Naive thymus-derived CD8-positive, alpha-beta T cell (primary cell): ENCODE measurements around the gene ACSL6. TPM values are rescaled to one million over a fixed set of nuclear protein-coding genes. Genes with fewer than 3 reads are reported as not detected.

Source experiments
- ATAC-seq, 2 donors: fragments of 150-1000 bp; cut with Tn5 transposase in 1 of 2; sonication (Bioruptor Pico), chemical (Tn5 transposase) in 1 of 2; 1 replicate in 1 of 2; 2 replicates in 1 of 2; pipeline ENCODE4 v1.10.0; 2021; ENCODE audit warnings: mild to moderate bottlenecking in 2 of 2, moderate library complexity in 2 of 2
- POLR2A ChIA-PET: fragments of 350-600 bp; sonication (Branson Sonifier 250); formaldehyde crosslinking; loops from one replicate; lab custom pipeline; 2021; ENCODE audit warnings: antibody characterized with exemption; lab: Charles Lee
- DNase-seq, 10 donors: peaks; one replicate each; pipeline versions ENCODE4 v3.0.0 to v3.0.0-alpha.2; 2020 to 2022
- H3K27ac Mint-ChIP-seq, 10 donors: one replicate each; pipeline ENCODE4 v1.8.0; 2020 to 2022; ENCODE audit warnings: mild to moderate bottlenecking in 10 of 10, mixed read lengths in 10 of 10, moderate library complexity in 4 of 10, inconsistent platforms in 1 of 10
- H3K27me3 Mint-ChIP-seq, 5 donors: one replicate each; pipeline ENCODE4 v1.8.0; 2021 to 2022; ENCODE audit warnings: mixed read lengths in 5 of 5
- H3K36me3 Mint-ChIP-seq, 3 donors: one replicate each; pipeline ENCODE4 v1.8.0; 2020 to 2022; ENCODE audit warnings: mixed read lengths in 3 of 3, mild to moderate bottlenecking in 2 of 3, inconsistent platforms in 1 of 3
- H3K4me1 Mint-ChIP-seq, 4 donors: one replicate each; pipeline ENCODE4 v1.8.0; 2021 to 2022; ENCODE audit warnings: mixed read lengths in 4 of 4
- H3K4me3 Mint-ChIP-seq, 10 donors: one replicate each; pipeline ENCODE4 v1.8.0; 2020 to 2022; ENCODE audit warnings: mild to moderate bottlenecking in 10 of 10, mixed read lengths in 10 of 10, moderate library complexity in 6 of 10, inconsistent platforms in 1 of 10
- H3K9me3 Mint-ChIP-seq, 9 donors: one replicate each; pipeline ENCODE4 v1.8.0; 2020 to 2022; ENCODE audit warnings: mixed read lengths in 9 of 9, mild to moderate bottlenecking in 3 of 9, inconsistent platforms in 1 of 9, moderate library complexity in 1 of 9
- polyA plus RNA-seq, 3 donors: library from polyadenylated mRNA; unstranded; fragments of 300-500 nt; fragmentation: Illumina TruSeq; gene quantifications; one replicate each; pipeline ENCODE4 v1.2.3, GENCODE V29; 2021
- total RNA-seq, 8 experiments: library from RNA in 2 of 8; stranded (reverse) in 2 of 8; gene quantifications; one replicate each; pipeline ENCODE4 v1.2.3 and lab custom pipeline; 2021 to 2026

ACSL6 gene
- total and polyA plus RNA-seq, 5 experiments from 2014 or later = 11.4 to 41.8 (median 16.5) TPM

DNA sequence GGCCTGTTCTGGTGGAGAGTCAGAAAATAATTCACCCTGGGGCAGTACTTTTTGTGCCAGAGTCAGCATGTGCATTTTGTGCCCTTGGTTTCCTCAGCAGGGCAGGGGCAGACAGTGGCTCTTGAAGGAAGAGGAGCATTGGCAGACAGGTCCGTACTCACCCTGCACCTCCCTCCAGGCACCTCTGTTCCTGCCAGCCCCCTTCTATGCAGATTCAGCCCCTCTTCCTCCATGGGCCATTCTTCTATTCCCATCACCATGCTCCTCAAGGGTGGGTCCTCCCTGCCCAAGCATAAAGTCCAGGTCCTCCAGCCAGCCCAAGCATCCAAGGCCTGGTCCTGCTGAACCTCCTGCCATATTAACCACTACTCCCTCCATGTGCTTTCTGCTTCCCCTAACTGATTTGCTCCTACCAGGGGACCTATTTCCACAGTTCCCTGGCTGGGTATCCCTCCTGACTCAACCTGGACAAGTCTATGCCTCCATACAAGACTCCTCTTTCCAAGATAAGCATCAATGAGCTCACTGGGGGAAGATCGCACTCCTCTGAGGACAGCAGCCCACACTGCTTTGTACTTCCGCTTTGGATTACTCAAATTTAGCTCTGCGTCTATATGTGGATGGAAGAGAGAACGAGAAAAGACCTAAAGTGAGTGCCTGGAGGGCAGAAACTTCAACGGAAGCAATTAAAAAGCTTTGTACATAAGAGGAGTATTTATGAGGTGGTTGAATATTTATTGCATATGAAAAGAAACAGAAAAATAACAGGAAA lies 9.3 kb upstream of the ACSL6 start:
- DNase-seq (no peak), ATAC-seq (peak; percentile 22 to 35)
- POLR2A ChIA-PET = no interaction called here
- H3K4me1 Mint-ChIP-seq = peaks cover 18 to 35% (median 33%) of the 10 kb centered on the region in 4 donors
- H3K27me3 Mint-ChIP-seq = peaks cover 0 to 25% (median 2%) of the 10 kb centered on the region in 5 donors
- H3K9me3 Mint-ChIP-seq = no peaks in the 10 kb centered on the region
- peak overlapping the region in 2 of 10 donors; percentile 32 to 38 for H3K4me3 Mint-ChIP-seq
- H3K27ac Mint-ChIP-seq = peak overlapping the region in 9 of 10 donors; percentile 8 to 90 (median 61)
- H3K36me3 Mint-ChIP-seq = no peaks in the 10 kb centered on the region

DNA sequence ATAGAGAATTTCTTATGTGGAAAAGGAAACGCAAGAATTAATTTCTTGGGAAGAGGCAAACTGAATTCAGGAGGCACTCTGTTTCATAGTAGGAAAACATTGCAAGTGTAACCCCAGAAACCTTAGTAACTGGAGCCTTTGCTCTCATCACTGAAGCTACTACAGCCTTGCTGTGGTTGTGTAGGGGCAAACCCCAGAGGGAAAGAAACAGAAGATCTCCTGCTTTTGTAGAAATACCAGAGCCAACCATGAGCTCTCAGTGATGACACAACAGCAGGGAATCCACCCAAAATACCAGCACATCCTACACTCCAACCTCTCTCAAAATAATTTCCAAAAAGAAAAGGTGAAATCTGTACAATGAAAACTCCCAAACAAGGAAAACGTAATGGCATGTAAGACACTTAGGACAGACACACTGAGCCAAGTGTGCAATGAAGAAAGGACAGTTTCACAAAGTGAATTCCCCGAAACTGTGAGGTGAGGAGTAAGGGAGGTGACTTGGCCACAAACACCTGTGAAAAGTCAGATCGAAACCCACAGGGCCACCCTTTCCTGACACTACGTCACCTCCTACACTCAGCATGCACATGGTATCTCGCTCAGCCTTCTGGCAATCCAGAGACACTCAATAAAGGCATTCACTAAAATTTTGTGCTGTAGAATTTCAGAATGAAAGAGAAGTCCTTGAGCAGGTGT lies 8.5 kb upstream of the ACSL6 start:
- DNase-seq = peak in 7 of 10 donors; percentile 18 to 63 (median 50)
- H3K4me1 Mint-ChIP-seq = peaks cover 18 to 35% (median 33%) of the 10 kb centered on the region in 4 donors
- H3K9me3 Mint-ChIP-seq = no peaks in the 10 kb centered on the region
- POLR2A ChIA-PET = no interaction called here
- H3K36me3 Mint-ChIP-seq = no peaks in the 10 kb centered on the region
- H3K4me3 Mint-ChIP-seq = peak overlapping the region in 8 of 10 donors; percentile 1 to 60 (median 35)
- ATAC-seq = peak; percentile 95 to 96
- peak overlapping the region; percentile 8 to 90 (median 68) for H3K27ac Mint-ChIP-seq
- H3K27me3 Mint-ChIP-seq = peaks cover 0 to 25% (median 2%) of the 10 kb centered on the region in 5 donors

DNA sequence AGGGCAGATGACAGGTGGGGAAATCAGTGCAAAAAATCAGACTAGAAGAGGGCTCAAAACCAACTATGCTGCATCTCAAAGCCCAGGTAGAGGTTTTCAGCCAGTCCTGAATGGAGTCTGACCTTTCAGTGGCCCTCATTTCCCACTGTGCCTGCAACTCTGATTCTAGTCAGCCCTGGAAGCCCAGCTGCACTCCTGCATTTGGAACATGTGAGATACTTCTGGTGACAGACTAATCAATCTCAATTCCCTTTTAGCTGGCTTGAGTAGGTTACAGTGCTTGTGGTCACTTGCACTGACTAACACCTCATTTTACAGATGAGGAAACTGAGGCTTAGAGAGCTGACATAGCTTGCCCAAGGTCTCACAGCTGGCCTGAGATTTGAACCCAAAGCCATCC lies 7.9 kb upstream of the ACSL6 start:
- no peak for DNase-seq
- Mint-ChIP-seq H3K9me3 (no peaks in the 10 kb centered on the region), H3K4me1 (peaks cover 18 to 35% (median 33%) of the 10 kb centered on the region in 4 donors), H3K4me3 (no peak overlapping the region), H3K27ac (peak overlapping the region in 2 of 10 donors; percentile 15 to 48), H3K27me3 (peaks cover 0 to 25% (median 2%) of the 10 kb centered on the region in 5 donors), H3K36me3 (no peaks in the 10 kb centered on the region)
- ATAC-seq = no peak
- POLR2A ChIA-PET = no interaction called here

DNA sequence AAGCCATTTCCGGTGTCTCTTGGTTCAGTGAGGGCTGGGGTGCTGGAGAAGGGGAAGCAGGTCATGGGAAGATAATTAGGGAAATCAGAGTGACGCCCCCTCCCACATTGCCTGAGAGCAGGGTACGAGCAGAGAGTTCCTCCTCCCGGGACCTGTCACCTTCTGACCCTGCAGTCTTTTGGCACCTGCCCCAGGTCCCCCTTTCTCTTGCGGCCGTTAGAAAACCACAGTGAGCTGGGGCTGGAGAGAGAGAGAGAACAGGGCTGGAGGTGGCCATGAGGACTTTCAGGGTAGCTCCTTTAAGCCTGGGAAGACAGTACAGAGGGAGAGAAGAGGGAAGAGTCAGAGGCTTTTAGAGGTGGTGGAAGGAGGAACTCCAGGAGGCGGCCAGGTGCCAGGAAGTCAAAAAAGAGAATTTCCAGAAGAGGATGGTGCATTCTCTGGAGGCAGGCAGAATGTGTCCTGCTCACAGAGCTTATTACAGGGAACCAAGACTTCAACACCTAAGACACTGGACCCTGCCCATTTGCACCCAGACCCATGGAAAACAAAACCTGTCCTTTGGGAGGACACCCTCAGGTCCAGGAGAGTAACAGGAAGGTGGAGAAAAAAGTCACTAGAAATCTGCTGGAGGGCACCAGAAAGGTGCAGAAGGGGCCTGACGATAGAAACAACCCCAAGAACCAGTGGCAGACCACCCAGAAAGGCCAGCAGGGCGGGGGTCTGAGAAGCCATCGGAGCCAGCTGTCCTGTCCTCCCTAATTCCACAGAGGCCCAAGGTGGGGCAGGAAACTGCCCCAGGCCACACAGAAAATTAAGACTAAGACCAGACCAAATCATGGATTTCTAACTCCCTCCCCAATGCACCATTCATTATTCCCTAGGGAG lies 6.5 kb upstream of the ACSL6 start:
- no peaks in the 10 kb centered on the region for H3K36me3 Mint-ChIP-seq
- POLR2A ChIA-PET = no interaction called here
- ATAC-seq (no peak), DNase-seq (peak in 1 of 10 donors; percentile 7)
- H3K27me3 Mint-ChIP-seq = peaks cover 1 to 25% (median 3%) of the 10 kb centered on the region in 5 donors
- H3K4me1 Mint-ChIP-seq = peaks cover 18 to 35% (median 33%) of the 10 kb centered on the region in 4 donors
- peak overlapping the region in 3 of 10 donors; percentile 6 to 39 (median 15) for H3K27ac Mint-ChIP-seq
- H3K9me3 Mint-ChIP-seq = no peaks in the 10 kb centered on the region
- H3K4me3 Mint-ChIP-seq = peak overlapping the region in 1 of 10 donors; percentile 8

DNA sequence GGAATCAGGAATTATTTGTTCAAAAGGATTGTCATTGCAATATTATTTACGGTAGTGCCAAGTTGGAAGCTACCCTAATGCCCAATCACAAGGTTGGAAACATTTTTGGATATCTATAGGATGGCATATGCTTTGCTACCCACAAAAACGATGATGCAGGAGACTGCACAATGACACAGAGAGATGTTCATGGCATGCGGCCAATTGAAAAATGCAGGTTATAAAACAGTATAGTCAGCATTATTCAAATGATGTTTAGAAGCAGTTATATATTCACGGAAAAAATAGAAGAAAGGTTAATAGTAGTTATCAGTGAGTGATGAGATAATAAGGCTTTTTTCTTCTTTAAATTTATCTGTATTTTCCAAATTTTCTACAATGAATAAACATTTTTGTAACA lies 5.9 kb upstream of the ACSL6 start:
- Mint-ChIP-seq H3K27ac (no peak overlapping the region), H3K9me3 (no peaks in the 10 kb centered on the region), H3K36me3 (no peaks in the 10 kb centered on the region), H3K4me1 (peaks cover 21 to 40% (median 37%) of the 10 kb centered on the region in 4 donors), H3K27me3 (peaks cover 4 to 32% (median 8%) of the 10 kb centered on the region in 5 donors), H3K4me3 (no peak overlapping the region)
- ATAC-seq (no peak), DNase-seq (peak in 1 of 10 donors; percentile 13)
- POLR2A ChIA-PET = no interaction called here

DNA sequence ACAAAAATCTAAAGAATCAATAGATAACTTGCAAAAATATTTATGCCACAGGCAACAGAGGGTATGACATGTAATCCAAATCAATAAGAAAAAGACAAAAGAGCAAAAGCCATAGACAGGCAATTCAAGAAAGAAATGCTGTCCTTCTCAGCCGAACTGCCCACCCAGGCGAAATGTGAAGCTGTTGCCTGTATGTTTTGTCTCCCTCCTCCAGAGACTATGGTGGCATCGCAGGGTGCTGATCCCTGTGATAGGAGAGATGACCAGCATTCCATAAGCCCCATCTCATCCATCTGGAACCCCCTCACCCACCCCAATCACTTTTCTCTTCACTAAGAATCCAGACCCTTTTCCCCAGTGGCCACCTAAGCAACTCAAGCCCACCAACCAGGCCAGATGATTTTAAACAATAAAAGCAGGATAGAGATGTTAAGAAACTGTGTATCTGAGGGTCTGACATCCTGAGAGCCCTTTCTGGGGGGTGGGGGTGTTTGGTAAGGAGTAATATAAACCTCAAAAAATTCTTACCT lies 5.3 kb upstream of the ACSL6 start:
- Mint-ChIP-seq H3K4me3 (no peak overlapping the region), H3K36me3 (no peaks in the 10 kb centered on the region), H3K4me1 (peaks cover 22 to 44% (median 41%) of the 10 kb centered on the region in 4 donors), H3K27me3 (peaks cover 4 to 34% (median 9%) of the 10 kb centered on the region in 5 donors), H3K27ac (no peak overlapping the region), H3K9me3 (no peaks in the 10 kb centered on the region)
- ATAC-seq (no peak), DNase-seq (no peak)
- POLR2A ChIA-PET = no interaction called here

DNA sequence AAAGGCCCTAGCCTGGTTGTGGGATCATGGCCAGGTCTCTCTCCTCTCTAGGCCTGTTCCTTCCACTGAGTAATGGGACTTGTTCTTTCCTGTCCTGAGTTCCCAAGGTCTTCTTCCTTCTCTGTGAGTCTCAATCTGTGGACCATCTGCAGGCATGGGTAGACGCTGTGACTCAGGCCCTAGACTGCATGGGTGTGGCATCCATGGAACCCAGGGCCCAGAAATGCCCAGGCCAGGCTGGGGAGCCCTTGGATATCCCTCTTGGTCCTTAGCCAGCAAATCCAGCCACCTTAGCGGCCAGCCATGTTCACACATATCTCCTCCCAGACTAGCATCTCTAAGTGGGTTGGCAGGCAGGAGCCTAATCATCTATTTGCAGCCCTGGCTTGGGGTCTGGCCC lies 2.3 kb upstream of the ACSL6 start:
- Mint-ChIP-seq H3K4me1 (peaks cover 22 to 43% (median 31%) of the 10 kb centered on the region in 4 donors), H3K9me3 (no peaks in the 10 kb centered on the region), H3K36me3 (no peaks in the 10 kb centered on the region), H3K27ac (peak overlapping the region in 1 of 10 donors; percentile 58), H3K4me3 (peak overlapping the region in 6 of 10 donors; percentile 14 to 57 (median 22)), H3K27me3 (peaks cover 4 to 45% (median 21%) of the 10 kb centered on the region in 5 donors)
- POLR2A ChIA-PET = no interaction called here
- DNase-seq (peak in 1 of 10 donors; percentile 9), ATAC-seq (no peak)

DNA sequence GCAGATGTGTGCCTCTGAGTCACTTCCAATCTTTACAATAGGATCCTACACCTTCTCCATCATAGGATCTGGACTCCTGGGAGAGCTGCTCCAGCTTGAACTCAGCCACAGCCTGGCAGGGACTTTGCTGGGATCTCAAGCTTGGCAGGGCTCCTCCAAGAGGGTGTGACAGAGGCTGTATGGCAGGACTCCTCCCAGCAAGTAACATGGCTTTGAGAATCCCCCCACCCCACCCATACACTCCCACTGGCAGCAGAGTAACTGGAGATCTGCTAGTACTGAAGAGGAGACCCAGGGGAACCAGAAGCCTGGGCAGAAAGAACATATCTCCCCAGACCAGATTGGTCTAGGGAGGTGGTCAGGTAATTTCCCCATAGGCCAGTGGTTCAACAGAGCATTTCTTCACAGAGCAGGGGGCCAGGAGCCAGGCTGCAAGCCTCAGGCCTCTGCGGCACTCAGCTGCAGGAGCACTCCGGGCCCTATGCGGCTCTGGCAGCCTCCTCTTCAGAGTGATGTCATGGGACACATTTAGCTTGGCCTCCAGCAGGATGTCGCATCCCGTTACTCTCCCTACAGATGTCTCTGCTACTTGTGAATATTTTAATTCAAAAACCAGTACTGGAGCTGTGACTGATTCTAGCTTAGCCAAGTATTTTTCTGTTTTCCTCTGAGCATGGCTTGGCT lies 1.7 kb upstream of the ACSL6 start:
- Mint-ChIP-seq H3K4me3 (peak overlapping the region in 4 of 10 donors; percentile 14 to 57 (median 32)), H3K27me3 (peaks cover 4 to 44% (median 21%) of the 10 kb centered on the region in 5 donors), H3K36me3 (no peaks in the 10 kb centered on the region), H3K4me1 (peaks cover 22 to 43% (median 31%) of the 10 kb centered on the region in 4 donors), H3K9me3 (no peaks in the 10 kb centered on the region), H3K27ac (peak overlapping the region in 1 of 10 donors; percentile 68)
- peak in 1 of 10 donors; percentile 11 for DNase-seq
- POLR2A ChIA-PET = no interaction called here
- no peak for ATAC-seq

DNA sequence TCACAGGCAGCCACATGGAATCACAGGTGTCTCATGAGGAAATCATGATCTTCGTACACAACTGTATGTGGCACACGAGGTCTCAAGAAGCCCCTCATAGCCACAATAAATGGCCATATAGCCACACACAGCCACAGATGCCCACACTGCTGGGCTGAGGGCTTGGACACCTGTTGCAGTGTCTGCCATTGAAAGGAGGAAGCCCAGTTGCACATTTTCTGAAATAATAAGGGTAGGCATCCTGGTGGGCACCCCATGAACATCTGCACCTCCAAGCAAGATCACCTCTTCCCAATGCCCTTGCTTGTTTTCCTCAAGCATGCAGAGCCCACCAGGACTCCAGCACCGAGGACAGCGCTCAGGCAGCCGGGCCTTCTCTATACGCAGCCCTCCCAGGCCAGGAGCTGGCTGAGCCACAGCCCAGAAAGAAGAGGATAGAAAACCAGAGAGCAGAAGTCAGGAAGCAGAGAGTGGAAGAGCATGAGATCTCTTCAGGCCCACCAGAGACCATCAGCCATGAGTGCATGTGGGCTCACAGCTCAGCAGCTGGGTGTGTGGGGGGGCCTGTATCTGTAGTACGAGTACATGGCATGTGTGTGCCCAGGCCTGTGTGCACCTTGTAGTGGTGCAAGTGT lies 1.0 kb upstream of the ACSL6 start:
- POLR2A ChIA-PET = no interaction called here
- Mint-ChIP-seq H3K9me3 (no peaks in the 10 kb centered on the region), H3K27ac (peak overlapping the region in 1 of 10 donors; percentile 68), H3K27me3 (peaks cover 4 to 38% (median 21%) of the 10 kb centered on the region in 5 donors), H3K4me3 (peak overlapping the region; percentile 59 to 83 (median 75)), H3K36me3 (no peaks in the 10 kb centered on the region), H3K4me1 (peaks cover 21 to 41% (median 33%) of the 10 kb centered on the region in 4 donors)
- ATAC-seq = peak in 1 of 2 donors; percentile 36
- peak in 3 of 10 donors; percentile 29 to 32 (median 31) for DNase-seq

DNA sequence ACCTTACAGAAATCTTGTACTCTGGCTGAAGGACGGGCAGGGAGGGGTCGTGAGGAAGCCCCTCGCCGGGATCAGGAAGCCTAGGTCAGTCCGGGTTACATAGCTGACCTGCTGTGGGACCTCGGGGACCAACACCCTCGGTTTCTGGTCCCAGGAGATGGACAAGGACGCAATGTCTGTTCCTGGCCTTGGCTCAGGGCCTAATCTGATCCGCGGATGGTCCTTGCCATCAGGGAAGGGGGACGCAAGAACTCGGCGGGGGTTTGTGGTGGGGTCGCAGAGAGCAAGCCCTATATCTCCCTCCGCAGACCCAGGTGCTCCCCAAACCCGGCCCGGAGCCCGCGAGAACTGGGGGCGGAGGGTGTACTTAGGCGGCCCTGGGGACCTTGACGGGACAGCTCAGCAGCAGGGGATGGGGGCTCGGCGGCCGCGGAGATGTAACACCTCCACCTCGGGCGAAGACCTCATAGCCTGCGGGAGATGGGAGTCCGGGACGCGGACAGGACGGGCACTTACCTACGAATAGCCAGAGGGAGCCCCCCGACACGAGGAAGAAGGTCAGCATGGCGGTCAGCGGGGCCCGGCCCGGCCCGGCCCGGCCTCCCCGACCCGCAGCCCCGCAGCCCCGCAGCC lies 353 bp downstream of the ACSL6 start:
- H3K4me3 Mint-ChIP-seq = peak overlapping the region; percentile 74 to 89 (median 80)
- H3K27ac Mint-ChIP-seq = peak overlapping the region in 3 of 10 donors; percentile 18 to 90 (median 35)
- peaks cover 14 to 31% (median 26%) of the 10 kb centered on the region in 4 donors for H3K4me1 Mint-ChIP-seq
- DNase-seq (peak in 1 of 10 donors; percentile 57), ATAC-seq (peak in 1 of 2 donors; percentile 25)
- POLR2A ChIA-PET = interaction anchor here (0.8 kb wide), 1 partner anchor 10 kb away, joined by 4 read pairs; no protein-coding TSS in a partner anchor
- no peaks in the 10 kb centered on the region for H3K36me3 Mint-ChIP-seq
- H3K27me3 Mint-ChIP-seq = peaks cover 3 to 24% (median 20%) of the 10 kb centered on the region in 5 donors
- H3K9me3 Mint-ChIP-seq = no peaks in the 10 kb centered on the region
